ENCODE results near the gene TMIE. TPM values are rescaled to one million over a fixed set of nuclear protein-coding genes. Genes with fewer than 3 reads are reported as not detected.

The TMIE gene
- total RNA-seq, 1 experiment from 2014 or later: 1.1 TPM

- DNase-seq (ENCODE audit: low read depth, low spot score): no peak
- ATAC-seq: no peak
- CTCF ChIA-PET: no interaction called here
- POLR2A ChIA-PET: no interaction called here
- Histone ChIP-seq H3K4me3 (ENCODE audit: low read depth in 2 of 2, low read length in 2 of 2) (no peak overlapping the region), H3K9me3 (ENCODE audit: control insufficient read depth, insufficient read depth, low read depth, low read length) (no peaks in the 10 kb centered on the region), H3K36me3 (ENCODE audit: control insufficient read depth, insufficient read depth, low read length) (no peaks in the 10 kb centered on the region), H3K4me1 (ENCODE audit: control insufficient read depth, insufficient read depth, low read length) (no peaks in the 10 kb centered on the region), H3K27me3 (ENCODE audit: control insufficient read depth, insufficient read depth, low read length) (no peaks in the 10 kb centered on the region), H3K27ac (ENCODE audit: low read length) (no peak overlapping the region)
- in situ Hi-C loops (cut with HindIII; ENCODE audit: low pct_unique_long_range_greater_than_20kb, low sequenced_read_pairs): no loop called here
- TF ChIP-seq SIN3A (IDR thresholded peaks at IDR 0.05; ENCODE audit: borderline replicate concordance, insufficient read depth, low read depth, low read length) (no peak), POLR2AphosphoS5 (IDR thresholded peaks at IDR 0.05; ENCODE audit: low read depth, low read length) (no peak), CTCF (IDR thresholded peaks at IDR 0.05) (peak; percentile 40), TCF7L2 (IDR thresholded peaks at IDR 0.05; ENCODE audit: low read depth, low read length) (no peak)
- TF ChIP-seq, protein P1, sequence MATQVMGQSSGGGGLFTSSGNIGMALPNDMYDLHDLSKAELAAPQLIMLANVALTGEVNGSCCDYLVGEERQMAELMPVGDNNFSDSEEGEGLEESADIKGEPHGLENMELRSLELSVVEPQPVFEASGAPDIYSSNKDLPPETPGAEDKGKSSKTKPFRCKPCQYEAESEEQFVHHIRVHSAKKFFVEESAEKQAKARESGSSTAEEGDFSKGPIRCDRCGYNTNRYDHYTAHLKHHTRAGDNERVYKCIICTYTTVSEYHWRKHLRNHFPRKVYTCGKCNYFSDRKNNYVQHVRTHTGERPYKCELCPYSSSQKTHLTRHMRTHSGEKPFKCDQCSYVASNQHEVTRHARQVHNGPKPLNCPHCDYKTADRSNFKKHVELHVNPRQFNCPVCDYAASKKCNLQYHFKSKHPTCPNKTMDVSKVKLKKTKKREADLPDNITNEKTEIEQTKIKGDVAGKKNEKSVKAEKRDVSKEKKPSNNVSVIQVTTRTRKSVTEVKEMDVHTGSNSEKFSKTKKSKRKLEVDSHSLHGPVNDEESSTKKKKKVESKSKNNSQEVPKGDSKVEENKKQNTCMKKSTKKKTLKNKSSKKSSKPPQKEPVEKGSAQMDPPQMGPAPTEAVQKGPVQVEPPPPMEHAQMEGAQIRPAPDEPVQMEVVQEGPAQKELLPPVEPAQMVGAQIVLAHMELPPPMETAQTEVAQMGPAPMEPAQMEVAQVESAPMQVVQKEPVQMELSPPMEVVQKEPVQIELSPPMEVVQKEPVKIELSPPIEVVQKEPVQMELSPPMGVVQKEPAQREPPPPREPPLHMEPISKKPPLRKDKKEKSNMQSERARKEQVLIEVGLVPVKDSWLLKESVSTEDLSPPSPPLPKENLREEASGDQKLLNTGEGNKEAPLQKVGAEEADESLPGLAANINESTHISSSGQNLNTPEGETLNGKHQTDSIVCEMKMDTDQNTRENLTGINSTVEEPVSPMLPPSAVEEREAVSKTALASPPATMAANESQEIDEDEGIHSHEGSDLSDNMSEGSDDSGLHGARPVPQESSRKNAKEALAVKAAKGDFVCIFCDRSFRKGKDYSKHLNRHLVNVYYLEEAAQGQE (IDR thresholded peaks at IDR 0.05; ENCODE audit: insufficient read depth in 1 of 2, low read depth in 2 of 2, low read length in 1 of 2): no peak
- intact Hi-C loops (cut with micrococcal nuclease; ENCODE audit: unreplicated experiment): no loop called here
- BruUV-seq (replicated peaks): no TSS peak
Observed at GRCh38 chr3:46695177-46695961, 5.8 kb upstream of the TMIE start.

DNA sequence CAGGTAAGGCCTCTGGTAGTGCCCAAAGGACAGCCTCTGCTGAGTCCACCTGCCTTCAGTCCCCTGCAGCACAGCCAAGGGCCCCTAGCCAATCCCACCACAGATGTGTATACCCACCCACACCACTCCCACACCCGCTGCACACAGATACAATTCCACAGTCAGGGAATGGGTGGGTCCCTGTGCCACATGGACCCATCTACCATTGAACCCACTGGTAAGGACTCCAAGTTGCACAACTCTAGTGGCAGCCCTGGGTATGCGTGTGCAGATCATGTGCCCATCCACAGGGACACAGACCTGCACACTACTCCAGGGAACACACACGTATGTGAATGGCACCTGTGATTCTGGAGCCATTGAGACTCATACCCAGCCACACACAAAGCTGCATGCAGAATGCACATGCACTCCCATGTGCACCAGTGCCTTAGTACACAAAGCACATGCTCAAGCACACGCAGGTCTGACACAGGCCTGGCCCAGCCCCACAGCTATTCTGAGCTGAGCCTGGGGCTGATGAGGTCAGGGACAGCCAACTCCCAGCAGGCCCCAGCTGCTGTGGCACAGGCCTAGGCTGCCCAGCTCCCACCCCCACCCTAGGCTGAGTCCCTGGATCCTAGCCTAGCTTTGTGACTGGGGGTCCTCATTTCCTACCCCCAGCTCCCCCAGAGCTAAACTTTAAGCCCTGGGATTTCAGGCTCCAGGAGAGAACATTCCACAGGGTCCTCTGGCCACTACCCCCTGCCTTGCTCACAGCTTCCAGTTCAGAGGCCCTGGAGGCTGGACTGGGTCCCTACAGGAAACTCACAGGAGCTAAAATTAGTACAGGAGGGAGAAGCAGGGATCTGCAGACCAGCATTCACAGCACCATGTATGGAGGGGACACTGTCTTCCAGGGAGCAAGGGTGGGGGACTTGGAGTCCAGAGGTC, 5.0 kb upstream of the TMIE start:
- CTCF ChIA-PET: no interaction called here
- Histone ChIP-seq H3K27ac (ENCODE audit: low read length) (no peak overlapping the region), H3K9me3 (ENCODE audit: control insufficient read depth, insufficient read depth, low read depth, low read length) (no peaks in the 10 kb centered on the region), H3K4me1 (ENCODE audit: control insufficient read depth, insufficient read depth, low read length) (no peaks in the 10 kb centered on the region), H3K4me3 (ENCODE audit: low read depth in 2 of 2, low read length in 2 of 2) (no peak overlapping the region), H3K36me3 (ENCODE audit: control insufficient read depth, insufficient read depth, low read length) (no peaks in the 10 kb centered on the region), H3K27me3 (ENCODE audit: control insufficient read depth, insufficient read depth, low read length) (no peaks in the 10 kb centered on the region)
- no peak for TF ChIP-seq CTCF (IDR thresholded peaks at IDR 0.05)
- no peak for DNase-seq (ENCODE audit: low read depth, low spot score)
- no TSS peak for BruUV-seq (replicated peaks)
- no peak for ATAC-seq
- POLR2A ChIA-PET: no interaction called here
- in situ Hi-C loops (cut with HindIII; ENCODE audit: low pct_unique_long_range_greater_than_20kb, low sequenced_read_pairs) (no loop called here), intact Hi-C loops (cut with micrococcal nuclease; ENCODE audit: unreplicated experiment) (no loop called here)
